ENCODE data around the gene HAPSTR1.
A peak's percentile ranks its signal among the peaks of the same experiment; 100 is the strongest.

The HAPSTR1 gene

GRCh38 chr16:9054460-9054859, 37.0 kb upstream of the HAPSTR1 start:
- TF ChIP-seq, protein P1, sequence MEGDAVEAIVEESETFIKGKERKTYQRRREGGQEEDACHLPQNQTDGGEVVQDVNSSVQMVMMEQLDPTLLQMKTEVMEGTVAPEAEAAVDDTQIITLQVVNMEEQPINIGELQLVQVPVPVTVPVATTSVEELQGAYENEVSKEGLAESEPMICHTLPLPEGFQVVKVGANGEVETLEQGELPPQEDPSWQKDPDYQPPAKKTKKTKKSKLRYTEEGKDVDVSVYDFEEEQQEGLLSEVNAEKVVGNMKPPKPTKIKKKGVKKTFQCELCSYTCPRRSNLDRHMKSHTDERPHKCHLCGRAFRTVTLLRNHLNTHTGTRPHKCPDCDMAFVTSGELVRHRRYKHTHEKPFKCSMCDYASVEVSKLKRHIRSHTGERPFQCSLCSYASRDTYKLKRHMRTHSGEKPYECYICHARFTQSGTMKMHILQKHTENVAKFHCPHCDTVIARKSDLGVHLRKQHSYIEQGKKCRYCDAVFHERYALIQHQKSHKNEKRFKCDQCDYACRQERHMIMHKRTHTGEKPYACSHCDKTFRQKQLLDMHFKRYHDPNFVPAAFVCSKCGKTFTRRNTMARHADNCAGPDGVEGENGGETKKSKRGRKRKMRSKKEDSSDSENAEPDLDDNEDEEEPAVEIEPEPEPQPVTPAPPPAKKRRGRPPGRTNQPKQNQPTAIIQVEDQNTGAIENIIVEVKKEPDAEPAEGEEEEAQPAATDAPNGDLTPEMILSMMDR (IDR thresholded peaks at IDR 0.05), result no peak
- DNase-seq, result no peak
- H3K4me1 ChIP-seq, result peaks cover 0 to 4% (median 0%) of the 10 kb centered on the region in 4 donors
- no peaks in the 10 kb centered on the region for H3K27me3 ChIP-seq
- no peaks in the 10 kb centered on the region for H3K9me3 ChIP-seq
- H3K36me3 ChIP-seq, result no peaks in the 10 kb centered on the region
- no peak overlapping the region for H3K4me3 ChIP-seq
- H3K27ac ChIP-seq, result no peak overlapping the region
- intact Hi-C loops (cut with DNase I; ENCODE audit: low total_unique reads), result loop anchor here (2.0 kb wide), 1 partner anchor 16 kb away; no protein-coding TSS in a partner anchor

GRCh38 chr16:9055115-9055514, 36.3 kb upstream of the HAPSTR1 start:
- peaks cover 0 to 7% (median 0%) of the 10 kb centered on the region in 4 donors for H3K4me1 ChIP-seq
- intact Hi-C loops (cut with DNase I; ENCODE audit: low total_unique reads), result loop anchor here (2.0 kb wide), 1 partner anchor 16 kb away; no protein-coding TSS in a partner anchor
- H3K4me3 ChIP-seq, result no peak overlapping the region
- no peaks in the 10 kb centered on the region for H3K36me3 ChIP-seq
- H3K9me3 ChIP-seq, result no peaks in the 10 kb centered on the region
- TF ChIP-seq, protein P1 (IDR thresholded peaks at IDR 0.05), result no peak
- no peaks in the 10 kb centered on the region for H3K27me3 ChIP-seq
- no peak for DNase-seq
- H3K27ac ChIP-seq, result no peak overlapping the region

- Histone ChIP-seq H3K36me3 (no peaks in the 10 kb centered on the region), H3K27ac (no peak overlapping the region), H3K27me3 (no peaks in the 10 kb centered on the region), H3K4me1 (peaks cover 0 to 13% (median 0%) of the 10 kb centered on the region in 4 donors), H3K4me3 (no peak overlapping the region), H3K9me3 (no peaks in the 10 kb centered on the region)
- intact Hi-C loops (cut with DNase I; ENCODE audit: low total_unique reads), result loop anchor here (2.0 kb wide), 1 partner anchor 15 kb away; no protein-coding TSS in a partner anchor
- TF ChIP-seq, protein P1 (IDR thresholded peaks at IDR 0.05), result no peak
- no peak for DNase-seq
Measured at GRCh38 chr16:9055661-9056060, 35.8 kb upstream of the HAPSTR1 start.

GRCh38 chr16:9056061-9056460, 35.4 kb upstream of the HAPSTR1 start:
- no peak for DNase-seq
- intact Hi-C loops (cut with DNase I; ENCODE audit: low total_unique reads), result no loop called here
- Histone ChIP-seq H3K9me3 (no peaks in the 10 kb centered on the region), H3K4me3 (no peak overlapping the region), H3K36me3 (no peaks in the 10 kb centered on the region), H3K4me1 (peaks cover 0 to 17% (median under 1%) of the 10 kb centered on the region in 4 donors), H3K27me3 (no peaks in the 10 kb centered on the region), H3K27ac (no peak overlapping the region)
- TF ChIP-seq, protein P1 (IDR thresholded peaks at IDR 0.05), result no peak

DNA sequence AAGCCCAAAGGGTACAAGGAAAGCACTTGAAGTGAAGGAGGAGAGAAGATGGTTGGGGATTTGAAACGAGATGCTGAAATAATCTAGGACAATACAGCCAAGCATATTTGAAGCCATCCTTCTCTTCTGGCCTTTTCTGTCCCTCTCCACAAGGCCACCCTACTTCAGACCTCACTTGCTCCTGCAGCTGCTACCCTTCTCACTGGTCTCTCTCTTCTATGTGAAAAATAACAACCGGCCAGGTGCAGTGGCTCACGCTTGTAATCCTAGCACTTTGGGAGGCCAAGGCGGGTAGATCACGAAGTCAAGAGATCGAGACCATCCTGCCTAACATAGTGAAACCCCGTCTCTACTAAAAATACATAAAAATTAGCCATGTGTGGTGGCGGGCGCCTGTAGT, 33.2 kb upstream of the HAPSTR1 start:
- TF ChIP-seq, protein P1 (IDR thresholded peaks at IDR 0.05), result no peak
- Histone ChIP-seq H3K36me3 (no peaks in the 10 kb centered on the region), H3K27ac (no peak overlapping the region), H3K4me1 (peaks cover 0 to 26% (median 9%) of the 10 kb centered on the region in 4 donors), H3K4me3 (no peak overlapping the region), H3K27me3 (no peaks in the 10 kb centered on the region), H3K9me3 (no peaks in the 10 kb centered on the region)
- DNase-seq, result no peak
- intact Hi-C loops (cut with DNase I; ENCODE audit: low total_unique reads), result no loop called here

- H3K36me3 ChIP-seq, result no peaks in the 10 kb centered on the region
- no peak overlapping the region for H3K4me3 ChIP-seq
- H3K9me3 ChIP-seq, result no peaks in the 10 kb centered on the region
- peak overlapping the region; percentile 38 to 39 for H3K27ac ChIP-seq
- no peaks in the 10 kb centered on the region for H3K27me3 ChIP-seq
- TF ChIP-seq, protein P1 (IDR thresholded peaks at IDR 0.05), result no peak
- DNase-seq, result no peak
- H3K4me1 ChIP-seq, result peaks cover 0 to 26% (median 9%) of the 10 kb centered on the region in 4 donors
- intact Hi-C loops (cut with DNase I; ENCODE audit: low total_unique reads), result no loop called here
Measured at GRCh38 chr16:9060225-9060624, 31.2 kb upstream of the HAPSTR1 start.
